ENCODE data around the gene GNRH2. TPM values are rescaled to one million over a fixed set of nuclear protein-coding genes. Genes with fewer than 3 reads are reported as not detected.
"Not testable (repeated sequence)": the region's sequence is repeated elsewhere in the genome, so short reads cannot be mapped to it uniquely, and the experiment has no call there.

GNRH2 gene
- total RNA-seq, 4 donors from 2014 or later = 0.54 TPM; not detected in 3

DNA sequence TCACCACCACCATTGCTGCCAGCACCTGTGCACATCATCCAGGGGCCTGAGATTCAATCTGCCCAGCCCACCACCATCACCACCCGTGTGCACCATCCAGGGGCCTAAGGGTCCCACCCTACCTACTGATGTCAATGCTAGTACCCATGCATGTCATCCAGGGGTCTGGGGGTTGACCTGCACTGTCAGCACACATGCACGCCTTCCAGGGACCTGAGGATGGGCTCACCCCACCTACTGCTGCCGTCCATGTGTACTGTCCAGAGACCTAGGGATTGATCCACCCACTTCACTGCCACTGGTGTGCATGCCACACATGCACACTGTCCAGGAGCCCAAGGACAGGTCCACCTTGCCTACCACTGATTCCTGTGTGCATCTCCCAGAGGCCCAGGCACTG is 16.1 kb downstream of the GNRH2 start:
- H3K27me3 ChIP-seq = no peaks in the 10 kb centered on the region
- no peak for TF ChIP-seq POLR2A (IDR thresholded peaks at IDR 0.05)
- TF ChIP-seq, protein P1, sequence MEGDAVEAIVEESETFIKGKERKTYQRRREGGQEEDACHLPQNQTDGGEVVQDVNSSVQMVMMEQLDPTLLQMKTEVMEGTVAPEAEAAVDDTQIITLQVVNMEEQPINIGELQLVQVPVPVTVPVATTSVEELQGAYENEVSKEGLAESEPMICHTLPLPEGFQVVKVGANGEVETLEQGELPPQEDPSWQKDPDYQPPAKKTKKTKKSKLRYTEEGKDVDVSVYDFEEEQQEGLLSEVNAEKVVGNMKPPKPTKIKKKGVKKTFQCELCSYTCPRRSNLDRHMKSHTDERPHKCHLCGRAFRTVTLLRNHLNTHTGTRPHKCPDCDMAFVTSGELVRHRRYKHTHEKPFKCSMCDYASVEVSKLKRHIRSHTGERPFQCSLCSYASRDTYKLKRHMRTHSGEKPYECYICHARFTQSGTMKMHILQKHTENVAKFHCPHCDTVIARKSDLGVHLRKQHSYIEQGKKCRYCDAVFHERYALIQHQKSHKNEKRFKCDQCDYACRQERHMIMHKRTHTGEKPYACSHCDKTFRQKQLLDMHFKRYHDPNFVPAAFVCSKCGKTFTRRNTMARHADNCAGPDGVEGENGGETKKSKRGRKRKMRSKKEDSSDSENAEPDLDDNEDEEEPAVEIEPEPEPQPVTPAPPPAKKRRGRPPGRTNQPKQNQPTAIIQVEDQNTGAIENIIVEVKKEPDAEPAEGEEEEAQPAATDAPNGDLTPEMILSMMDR (IDR thresholded peaks at IDR 0.05) = no peak
- no peak for TF ChIP-seq POLR2AphosphoS5 (IDR thresholded peaks at IDR 0.05)
- TF ChIP-seq EP300 (IDR thresholded peaks at IDR 0.05) = no peak
- H3K36me3 ChIP-seq = no peaks in the 10 kb centered on the region
- no peaks in the 10 kb centered on the region for H3K9me3 ChIP-seq
- WGBS, 2 donors (ENCODE audit: low coverage in 1 of 2) = no CpG with 5 or more reads among the region's 3 CpGs
- ATAC-seq = no peak
- H3K27ac ChIP-seq = no peak overlapping the region
- no peak overlapping the region for H3K4me3 ChIP-seq
- H3K4me1 ChIP-seq = no peaks in the 10 kb centered on the region

DNA sequence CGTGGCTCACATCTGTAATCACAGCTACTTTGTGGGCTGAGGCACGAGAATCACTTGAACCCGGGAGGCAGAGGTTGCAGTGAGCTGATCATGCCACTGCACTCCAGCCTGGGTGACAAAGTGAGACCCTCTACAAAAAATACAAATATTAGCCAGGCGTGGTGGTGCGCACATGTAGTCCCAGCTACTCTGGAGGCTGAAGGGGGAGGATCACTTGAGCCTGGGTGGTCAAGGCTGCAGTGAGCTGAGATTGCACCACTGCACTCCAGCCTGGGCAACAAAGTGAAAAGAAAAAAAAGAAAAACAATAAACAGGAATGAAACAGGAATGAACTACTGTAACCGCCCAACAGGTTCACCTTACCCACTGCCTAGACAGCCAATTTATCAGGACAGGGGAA is 20.7 kb downstream of the GNRH2 start:
- 98 to 100% methylated on average over 1 to 5 of the region's 6 CpGs for whole genome bisulfite sequencing, 2 donors (ENCODE audit: low coverage in 1 of 2)

DNA sequence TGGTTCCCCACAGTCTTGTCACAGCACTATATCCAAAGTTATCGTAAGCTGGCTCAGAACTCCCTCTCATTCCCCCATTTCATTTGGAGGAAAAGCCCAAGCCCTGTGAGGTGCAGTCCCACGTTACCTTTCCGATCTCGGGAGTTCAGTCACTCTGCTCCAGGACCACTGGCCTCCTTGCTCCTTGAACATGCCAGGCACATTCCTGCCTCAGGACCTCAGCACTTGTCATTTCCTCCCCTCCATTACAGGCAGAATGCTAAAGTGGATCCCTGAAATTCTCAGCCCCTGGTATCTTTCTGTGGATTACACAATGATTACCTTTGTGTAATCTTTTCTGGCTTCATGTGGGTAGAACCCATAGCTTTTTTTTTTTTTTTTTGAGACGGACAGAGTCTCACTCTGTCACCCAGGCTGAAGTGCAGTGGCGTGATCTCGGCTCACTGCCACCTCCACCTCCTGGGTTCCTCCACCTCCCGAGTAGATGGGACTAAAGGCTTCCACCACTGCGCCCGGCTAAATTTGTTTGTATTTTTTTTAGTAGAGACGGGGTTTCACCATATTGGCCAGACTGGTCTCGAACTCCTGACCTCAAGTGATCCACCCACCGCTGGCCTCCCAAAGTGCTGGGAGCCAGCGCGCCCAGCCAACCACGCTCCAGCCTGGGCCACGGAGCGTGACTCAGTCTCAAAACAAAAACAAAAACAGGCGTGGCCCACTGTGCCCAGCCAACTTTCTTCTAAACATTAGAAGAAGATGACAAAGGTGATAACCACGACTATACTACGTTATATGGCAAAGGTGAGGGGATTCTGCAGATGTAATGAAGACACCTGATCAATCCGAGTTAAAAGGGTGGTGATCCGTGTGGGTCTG is 24.0 kb downstream of the GNRH2 start:
- ATAC-seq = no peak
- WGBS, 2 donors (ENCODE audit: low coverage in 1 of 2) = 78 to 87% methylated on average over 7 to 8 of the region's 23 CpGs
- H3K4me1 ChIP-seq = peaks cover 0 to 14% (median 6%) of the 10 kb centered on the region in 3 donors
- H3K4me3 ChIP-seq = no peak overlapping the region
- peaks cover 38% of the 10 kb centered on the region for H3K27me3 ChIP-seq
- TF ChIP-seq POLR2A (IDR thresholded peaks at IDR 0.05) (no peak), POLR2AphosphoS5 (IDR thresholded peaks at IDR 0.05) (no peak), EP300 (IDR thresholded peaks at IDR 0.05) (no peak)
- TF ChIP-seq, protein P1 (IDR thresholded peaks at IDR 0.05) = no peak
- no peak overlapping the region for H3K27ac ChIP-seq
- no peaks in the 10 kb centered on the region for H3K36me3 ChIP-seq
- no peaks in the 10 kb centered on the region for H3K9me3 ChIP-seq

More for the DNA sequence above, 20.7 kb downstream of the GNRH2 start:
- H3K4me1 ChIP-seq, H3K36me3 ChIP-seq, H3K27ac ChIP-seq, H3K9me3 ChIP-seq, ATAC-seq, H3K4me3 ChIP-seq: not testable (repeated sequence)
- H3K27me3 ChIP-seq = peaks cover 11% of the 10 kb centered on the region

DNA sequence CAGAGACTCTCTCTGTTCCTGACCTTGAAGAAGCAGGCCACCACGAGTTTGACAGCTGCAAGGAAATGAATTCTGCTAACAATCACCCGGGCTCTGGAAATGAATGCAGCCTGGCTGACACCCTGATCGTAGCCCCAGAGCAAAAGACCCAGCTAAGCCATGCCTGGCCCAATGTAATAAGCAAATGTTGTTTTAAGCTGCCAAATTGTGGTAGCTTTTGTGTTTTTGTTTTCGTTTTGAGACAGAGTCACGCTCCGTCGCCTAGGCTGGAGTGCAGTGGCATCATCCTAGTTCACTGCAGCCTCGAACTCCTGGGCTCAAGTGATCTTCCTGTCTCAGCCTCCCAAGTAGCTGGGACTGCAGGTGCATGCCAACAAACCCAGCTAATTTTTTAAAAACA is 24.7 kb downstream of the GNRH2 start:
- ATAC-seq = no peak
- H3K9me3 ChIP-seq = no peaks in the 10 kb centered on the region
- peaks cover 0 to 16% (median 6%) of the 10 kb centered on the region in 3 donors for H3K4me1 ChIP-seq
- no peaks in the 10 kb centered on the region for H3K36me3 ChIP-seq
- WGBS, 2 donors (ENCODE audit: low coverage in 1 of 2) = 72 to 77% methylated on average over 8 of the region's 8 CpGs
- no peak overlapping the region for H3K4me3 ChIP-seq
- H3K27me3 ChIP-seq = peaks cover 44% of the 10 kb centered on the region
- no peak overlapping the region for H3K27ac ChIP-seq
- no peak for TF ChIP-seq POLR2A (IDR thresholded peaks at IDR 0.05)
- TF ChIP-seq, protein P1 (IDR thresholded peaks at IDR 0.05) = no peak
- TF ChIP-seq POLR2AphosphoS5 (IDR thresholded peaks at IDR 0.05) = no peak
- no peak for TF ChIP-seq EP300 (IDR thresholded peaks at IDR 0.05)

DNA sequence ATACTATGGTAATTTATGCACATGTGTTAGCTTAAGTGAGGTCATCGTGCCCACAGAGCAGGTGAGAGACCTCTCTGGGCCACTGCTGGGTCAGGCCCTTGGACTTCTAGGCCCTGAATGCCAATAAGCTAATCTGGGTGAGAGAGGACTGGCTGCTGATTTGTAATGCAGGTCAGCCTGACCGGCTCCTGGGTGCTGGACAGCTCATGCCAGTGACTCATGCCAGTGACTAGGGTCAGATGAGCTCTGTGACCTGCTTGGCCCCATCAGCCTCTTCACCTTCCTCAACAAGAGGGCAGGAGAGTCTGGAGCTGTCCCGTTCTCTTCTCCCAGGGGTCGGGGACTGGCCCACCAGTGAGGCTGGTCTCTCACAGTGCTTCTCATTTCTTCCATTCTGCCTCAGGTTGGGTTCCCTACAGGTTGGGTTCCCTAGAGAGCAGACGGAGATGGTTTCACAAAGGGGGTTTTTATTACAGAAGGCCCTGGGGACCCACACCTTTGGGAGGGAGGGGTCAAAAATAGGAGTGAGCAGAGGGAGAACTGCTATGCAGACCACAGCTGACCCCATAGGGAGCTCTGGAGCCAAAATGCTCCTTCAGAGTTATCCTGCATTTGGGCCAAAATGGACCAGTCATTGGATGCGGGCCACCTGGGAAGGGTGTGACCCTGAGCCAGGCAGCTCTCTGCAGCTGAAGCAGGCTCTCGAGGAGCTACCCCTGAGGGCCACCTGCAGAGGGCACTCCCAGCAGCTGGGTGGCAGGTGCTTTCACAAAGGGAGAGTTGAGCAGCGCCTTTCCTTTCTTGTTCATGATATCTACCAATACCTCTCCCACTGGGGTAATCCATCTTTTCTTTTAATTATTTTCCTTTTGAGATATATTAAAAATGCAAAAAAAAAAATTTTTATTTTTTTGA is 25.8 kb downstream of the GNRH2 start:
- WGBS, 2 donors (ENCODE audit: low coverage in 1 of 2) = 100% methylated on average over 1 of the region's 8 CpGs; no CpG with 5 or more reads in 1 of the 2 donors
- H3K4me1 ChIP-seq = peaks cover 0 to 16% (median 6%) of the 10 kb centered on the region in 3 donors
- no peak overlapping the region for H3K27ac ChIP-seq
- no peaks in the 10 kb centered on the region for H3K36me3 ChIP-seq
- no peak for ATAC-seq
- H3K27me3 ChIP-seq = peaks cover 49% of the 10 kb centered on the region
- H3K4me3 ChIP-seq = no peak overlapping the region
- TF ChIP-seq, protein P1 (IDR thresholded peaks at IDR 0.05) = no peak
- TF ChIP-seq EP300 (IDR thresholded peaks at IDR 0.05) (no peak), POLR2A (IDR thresholded peaks at IDR 0.05) (no peak), POLR2AphosphoS5 (IDR thresholded peaks at IDR 0.05) (no peak)
- no peaks in the 10 kb centered on the region for H3K9me3 ChIP-seq

Data from gastroesophageal sphincter (tissue), 4 donors.